GM18909 (cell line): ENCODE data around the gene TRIM41.
"Not testable (repeated sequence)": the region's sequence is repeated elsewhere in the genome, so short reads cannot be mapped to it uniquely, and the experiment has no call there.

Experiments used
- ATAC-seq: cut with Tn5 transposase; IDR thresholded peaks from one replicate; pipeline ENCODE4 v1.9.1; 2021; ENCODE audit warnings: mild to moderate bottlenecking; ENCODE audit not compliant: unreplicated experiment, poor library complexity

TRIM41 gene

GRCh38 chr5:181223058-181223728, at the start of gene TRIM41:
Gene TRIM41 (plus strand): TSS chr5:181223281. CDS start chr5:181224000, 719 bp downstream.
- peak; percentile 66 for ATAC-seq

DNA sequence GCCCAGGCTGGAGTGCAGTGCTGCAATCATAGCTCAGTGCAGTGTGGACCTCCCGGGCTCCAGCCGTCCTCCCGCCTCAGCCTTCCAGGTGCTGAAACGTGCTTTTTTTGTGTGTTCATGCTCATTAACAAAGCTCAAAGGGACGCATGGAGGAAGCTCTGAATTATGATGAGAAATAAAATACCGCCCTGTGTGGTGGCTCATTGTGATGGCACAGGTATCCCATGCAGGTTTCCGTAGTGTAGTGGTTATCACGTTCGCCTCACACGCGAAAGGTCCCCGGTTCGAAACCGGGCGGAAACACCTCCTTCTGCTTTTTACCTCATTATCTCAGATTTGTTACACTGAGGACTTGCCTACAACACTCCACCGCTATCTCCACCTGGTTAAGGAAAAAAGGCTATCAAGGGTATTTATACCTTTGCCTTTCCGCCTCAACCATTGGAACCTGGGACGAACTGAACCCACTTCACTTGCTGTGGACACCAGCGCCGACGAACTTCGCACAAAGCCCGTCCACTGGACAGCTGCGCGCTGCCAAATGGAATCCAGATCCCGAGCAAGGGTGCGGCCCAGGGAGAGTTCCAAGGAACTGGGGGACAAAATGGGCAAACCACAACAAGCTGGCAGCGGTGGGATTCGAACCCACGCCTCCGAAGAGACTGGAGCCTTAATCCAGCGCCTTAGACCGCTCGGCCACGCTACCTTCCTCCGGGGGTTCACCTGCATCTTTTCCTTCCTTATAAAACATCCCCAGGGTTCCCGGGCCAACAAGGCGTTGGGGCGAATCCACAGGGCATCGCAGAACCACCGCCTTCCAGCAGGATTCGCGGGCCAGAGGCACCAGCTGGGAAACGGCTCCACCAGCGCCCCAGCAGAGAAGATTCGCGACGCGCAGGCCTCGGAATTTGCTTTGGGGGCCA, 49.4 kb upstream of the TRIM41 start:
- peak; percentile 62 for ATAC-seq

DNA sequence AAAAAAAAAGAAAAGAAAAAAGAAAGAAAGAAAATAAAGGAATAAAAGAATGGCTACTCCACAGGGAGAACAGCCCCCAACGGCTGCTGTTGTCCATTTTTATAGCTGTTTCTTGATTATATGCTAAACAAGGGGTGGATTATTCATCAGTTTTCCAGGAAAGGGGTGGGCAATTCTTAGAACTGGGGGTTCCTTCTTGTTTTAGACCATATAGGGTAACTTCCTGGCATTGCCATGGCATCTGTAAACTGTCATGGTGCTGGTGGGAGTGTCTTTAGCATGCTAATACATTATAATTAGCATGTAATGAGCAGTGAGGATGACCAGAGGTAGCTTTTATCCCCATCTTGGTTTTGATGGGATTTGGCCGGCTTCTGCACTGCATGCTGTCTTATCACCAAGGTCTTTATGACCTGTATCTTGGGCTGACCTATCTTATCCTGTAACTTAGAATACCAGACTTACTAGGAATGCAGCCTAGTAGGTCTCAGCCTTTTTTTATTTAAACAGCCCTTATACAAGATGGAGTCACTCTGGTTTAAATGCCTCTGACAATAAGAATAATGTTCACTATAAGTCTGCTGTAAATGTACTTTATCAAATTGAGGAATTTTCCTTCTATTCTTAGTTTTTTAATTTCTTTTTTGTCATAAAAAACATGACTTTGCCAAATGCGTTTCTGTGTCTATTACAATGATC, 46.7 kb upstream of the TRIM41 start:
- ATAC-seq: no peak

- not testable (repeated sequence) for ATAC-seq
These were observed 45.5 kb upstream of the TRIM41 start for GRCh38 chr5:181177559-181177958.

DNA sequence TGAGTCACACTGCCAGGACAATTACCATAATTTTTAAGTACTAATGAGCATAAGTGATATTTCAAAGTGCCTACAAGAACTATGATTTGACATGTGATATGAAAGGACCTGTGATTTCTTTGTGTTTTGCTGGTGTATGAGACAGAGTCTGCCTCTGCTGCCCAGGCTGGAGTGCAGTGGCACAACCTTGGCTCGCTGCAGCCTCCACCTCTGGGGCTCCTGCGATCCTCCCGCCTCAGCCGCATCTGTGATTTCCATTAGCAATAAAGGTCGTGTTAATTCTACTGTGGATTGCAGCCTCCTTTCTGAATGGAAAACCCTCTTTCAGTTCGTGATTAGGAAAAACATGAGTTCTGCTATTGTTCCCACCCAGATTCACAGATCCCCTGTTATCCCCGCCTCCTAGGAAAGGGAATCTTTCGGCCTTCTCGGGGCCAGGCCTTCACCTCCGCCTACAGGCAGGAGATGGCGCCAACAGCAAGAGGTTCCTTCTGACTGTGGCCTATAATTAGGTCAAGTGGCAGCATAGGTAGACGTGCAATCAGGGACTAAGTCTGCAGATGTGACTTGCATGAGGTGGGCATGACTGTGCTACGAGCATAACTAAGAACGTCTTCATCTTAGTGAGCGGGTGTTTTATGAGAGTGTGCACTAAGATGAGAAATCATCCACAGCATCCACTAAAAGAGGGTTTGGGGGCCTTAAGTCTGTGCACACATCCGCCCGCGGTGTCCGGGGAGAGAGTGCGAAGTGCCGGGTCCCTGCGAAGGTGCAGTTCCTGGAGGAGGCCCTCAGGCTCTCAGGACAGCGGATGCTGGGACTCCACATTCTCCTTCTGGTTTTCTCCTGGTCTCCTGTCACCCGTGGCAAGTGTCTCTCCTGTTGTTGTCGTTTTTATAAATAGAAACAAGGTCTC, 41.2 kb upstream of the TRIM41 start:
- ATAC-seq: peak; percentile 67

GRCh38 chr5:181182651-181183050, 40.4 kb upstream of the TRIM41 start:
- no peak for ATAC-seq

DNA sequence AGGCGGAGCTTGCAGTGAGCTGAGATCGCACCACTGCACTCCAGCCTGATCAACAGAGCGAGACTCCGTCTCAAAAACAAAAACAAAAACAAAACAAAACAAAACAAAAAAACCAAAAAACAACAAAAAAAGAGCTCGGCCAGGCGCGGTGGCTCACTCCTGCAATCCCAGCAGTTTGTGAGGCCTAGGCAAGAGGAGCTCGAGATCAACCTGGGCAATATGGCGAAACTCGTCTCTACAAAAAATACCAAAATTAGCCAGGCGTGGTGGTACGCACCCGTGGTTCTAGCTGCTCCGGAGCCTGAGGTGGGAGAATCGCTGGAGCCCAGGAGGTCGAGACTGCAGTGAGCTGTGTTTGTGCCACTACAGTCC, 38.2 kb upstream of the TRIM41 start:
- no peak for ATAC-seq

DNA sequence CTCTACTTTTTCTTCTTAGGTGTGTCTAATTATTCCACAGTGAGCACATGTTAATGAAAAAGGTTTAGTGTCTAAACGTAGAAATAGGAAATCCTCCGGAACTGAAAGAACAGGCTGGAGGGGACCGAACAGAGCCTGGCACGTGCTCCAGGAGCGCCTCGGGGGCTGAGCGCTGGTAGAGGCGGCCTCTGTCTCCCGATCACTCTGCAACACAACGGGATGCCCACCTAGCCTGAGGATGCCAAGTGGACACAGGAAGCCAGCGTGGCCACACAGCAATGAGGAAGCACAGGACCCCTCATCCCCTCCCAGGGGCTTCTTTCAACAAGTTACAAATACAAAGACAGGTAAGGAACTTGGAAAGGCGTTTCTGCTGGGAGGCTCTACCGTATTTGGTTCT, 37.5 kb upstream of the TRIM41 start:
- ATAC-seq: no peak

- no peak for ATAC-seq
These were observed 37.1 kb upstream of the TRIM41 start for GRCh38 chr5:181186022-181186421.

DNA sequence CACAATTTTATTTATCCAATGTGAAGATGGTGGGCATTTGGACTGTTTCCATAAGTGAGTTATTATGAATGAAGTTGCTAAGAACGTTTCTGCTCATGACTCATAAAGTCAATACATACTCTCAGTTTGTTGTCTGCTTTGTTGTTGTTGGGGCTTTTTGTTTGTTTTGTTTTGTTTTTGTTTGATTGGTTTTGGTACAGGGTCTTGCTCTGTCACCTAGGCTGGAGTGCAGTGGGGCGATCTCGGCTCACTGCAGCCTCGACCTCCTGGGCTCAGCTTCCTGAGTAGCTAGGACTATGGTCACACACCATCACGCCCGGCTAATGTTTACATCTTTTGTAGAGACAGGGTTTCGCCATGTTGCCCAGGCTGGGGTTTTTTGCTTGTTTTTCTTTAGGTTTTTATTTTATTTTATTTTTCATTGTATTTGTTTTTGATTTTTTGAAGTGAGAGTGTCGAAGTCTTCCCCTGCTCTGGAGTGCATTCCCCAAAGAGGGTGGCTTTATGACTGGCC, 36.0 kb upstream of the TRIM41 start:
- ATAC-seq: no peak

GRCh38 chr5:181187500-181188213, 35.4 kb upstream of the TRIM41 start:
- no peak for ATAC-seq

DNA sequence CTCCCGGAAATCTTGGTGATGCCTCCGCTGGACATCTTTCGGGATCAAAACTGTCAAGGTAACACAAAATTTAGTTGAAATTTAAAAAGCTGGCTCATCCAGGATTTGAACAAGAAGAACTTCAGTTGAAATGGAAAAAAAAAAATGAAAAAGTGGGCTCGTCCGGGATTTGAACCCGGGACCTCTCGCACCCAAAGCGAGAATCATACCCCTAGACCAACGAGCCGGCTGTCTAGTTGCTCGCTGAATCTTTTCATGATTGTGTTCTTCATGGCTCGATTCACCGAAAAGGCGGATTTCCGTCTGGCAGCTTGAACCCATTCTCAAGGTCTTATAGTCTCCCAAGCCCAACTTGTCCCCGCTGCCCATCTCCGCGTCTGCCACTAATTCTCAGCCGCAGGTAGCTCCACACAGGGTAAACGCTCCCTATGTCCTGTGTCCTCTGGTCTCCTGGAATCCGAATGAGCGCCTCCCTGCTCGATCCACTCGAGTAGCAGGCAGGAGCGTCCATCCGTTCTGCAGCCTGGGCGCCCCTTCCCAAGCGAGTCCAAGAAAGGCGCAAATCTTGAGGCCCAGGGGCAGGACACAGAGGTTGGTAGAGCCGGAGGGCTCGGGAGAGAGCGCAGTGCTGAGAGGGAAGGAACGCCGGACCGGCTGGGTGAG, 34.2 kb upstream of the TRIM41 start:
- no peak for ATAC-seq

DNA sequence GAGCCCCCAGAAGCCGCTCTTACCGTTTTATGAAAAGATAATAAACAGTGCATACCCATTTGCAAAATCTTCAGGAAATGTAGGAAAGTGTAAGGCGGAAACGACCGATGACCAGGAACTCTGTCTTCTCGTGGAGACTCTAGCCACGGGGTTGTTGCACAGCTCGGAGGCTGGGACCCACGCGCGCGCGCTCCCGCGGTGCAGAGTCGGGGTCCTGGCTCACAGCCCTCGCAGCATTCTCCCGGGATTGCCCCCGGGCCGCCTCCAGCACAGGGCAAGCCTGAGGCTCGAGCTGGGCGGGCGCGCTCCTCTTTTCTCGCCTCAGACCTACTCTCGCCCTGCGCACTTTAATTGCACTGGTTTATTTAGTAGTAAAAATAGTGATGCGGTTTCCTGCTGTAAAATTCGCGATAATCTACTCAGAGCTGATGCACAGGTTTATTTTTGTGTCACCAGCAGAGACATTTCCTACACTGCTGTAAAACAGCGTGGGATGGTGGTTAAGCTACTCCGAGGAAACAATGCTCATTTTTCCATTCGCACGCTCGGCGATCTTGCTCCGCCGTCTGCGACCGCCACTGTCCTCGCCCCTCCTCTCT, 33.6 kb upstream of the TRIM41 start:
- ATAC-seq: no peak

GRCh38 chr5:181189962-181190710, 32.9 kb upstream of the TRIM41 start:
- no peak for ATAC-seq

GRCh38 chr5:181190711-181191525, 32.2 kb upstream of the TRIM41 start:
- peak; percentile 14 for ATAC-seq

DNA sequence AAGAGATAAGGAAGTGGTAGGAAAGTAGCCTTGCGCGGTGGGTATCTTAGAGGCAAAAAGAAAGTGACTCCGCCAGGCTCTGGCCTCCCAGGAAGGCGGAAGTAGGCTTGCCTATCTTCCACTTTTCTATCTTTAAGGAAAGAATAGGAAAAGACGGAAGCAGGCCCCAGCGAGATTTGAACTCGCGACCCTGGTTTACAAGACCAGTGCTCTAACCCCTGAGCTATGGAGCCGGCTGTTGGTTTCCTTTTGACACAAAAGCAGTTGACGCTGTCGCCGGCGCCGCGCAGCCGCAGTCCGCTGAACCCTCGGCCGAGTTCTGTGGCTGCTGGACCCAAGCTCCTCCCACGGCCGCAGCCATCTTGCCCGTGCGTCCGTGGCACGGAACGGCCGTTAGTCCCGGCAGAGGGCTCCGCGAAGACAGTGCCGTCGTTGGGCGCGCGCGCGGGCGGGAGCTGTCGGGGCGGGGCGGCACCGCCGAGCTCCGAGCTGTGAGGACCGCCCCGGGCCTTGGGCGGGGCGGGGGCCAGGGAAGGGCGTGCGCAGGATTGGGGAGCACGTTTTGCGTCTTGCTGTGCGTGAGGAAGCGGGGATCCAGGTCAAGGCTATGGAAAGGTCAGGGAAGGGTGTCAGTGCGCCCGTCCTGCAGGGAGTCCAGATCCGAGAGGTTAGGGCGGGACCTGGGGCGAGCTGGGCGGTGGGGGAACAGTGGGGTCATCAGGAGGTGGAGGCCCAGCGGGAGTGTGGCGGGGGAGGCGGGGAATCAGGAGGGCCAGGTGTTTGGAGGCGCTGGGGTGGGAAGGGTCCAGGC, 31.4 kb upstream of the TRIM41 start:
- peak; percentile 56 for ATAC-seq
